ENCODE data around the gene GREM2.

Gene GREM2

GRCh38 chr1:240609527-240610060 lies 2.4 kb downstream of the GREM2 start:
- DNase-seq, result no peak

GRCh38 chr1:240608707-240609106 lies 3.2 kb downstream of the GREM2 start:
- DNase-seq, result no peak

GRCh38 chr1:240607006-240607405 lies 4.9 kb downstream of the GREM2 start:
- no peak for DNase-seq

- DNase-seq, result no peak
Observed at GRCh38 chr1:240602189-240602588, 9.8 kb downstream of the GREM2 start.

GRCh38 chr1:240599830-240600229 lies 12.1 kb downstream of the GREM2 start:
- DNase-seq, result no peak

- no peak for DNase-seq
Observed at GRCh38 chr1:240599299-240599698, 12.7 kb downstream of the GREM2 start.

GRCh38 chr1:240598216-240599001 lies 13.5 kb downstream of the GREM2 start:
- no peak for DNase-seq

- no peak for DNase-seq
Observed at GRCh38 chr1:240597153-240597745, 14.7 kb downstream of the GREM2 start.

- no peak for DNase-seq
Observed at GRCh38 chr1:240595476-240595875, 16.5 kb downstream of the GREM2 start.

GRCh38 chr1:240591564-240591963 lies 20.4 kb downstream of the GREM2 start:
- DNase-seq, result no peak

GRCh38 chr1:240591078-240591477 lies 20.9 kb downstream of the GREM2 start:
- DNase-seq, result no peak

- DNase-seq, result no peak
Observed at GRCh38 chr1:240589585-240590110, 22.3 kb downstream of the GREM2 start.

GRCh38 chr1:240586006-240586405 lies 25.9 kb downstream of the GREM2 start:
- no peak for DNase-seq

- DNase-seq, result no peak
Observed at GRCh38 chr1:240582953-240583352, 29.0 kb downstream of the GREM2 start.

GRCh38 chr1:240579511-240579910 lies 32.4 kb downstream of the GREM2 start:
- DNase-seq, result no peak

- no peak for DNase-seq
Observed at GRCh38 chr1:240577095-240577494, 34.9 kb downstream of the GREM2 start.

GRCh38 chr1:240575981-240576662 lies 35.8 kb downstream of the GREM2 start:
- DNase-seq, result no peak

GRCh38 chr1:240572328-240572727 lies 39.6 kb downstream of the GREM2 start:
- no peak for DNase-seq

GRCh38 chr1:240571782-240572181 lies 40.2 kb downstream of the GREM2 start:
- DNase-seq, result no peak

GRCh38 chr1:240567066-240567465 lies 44.9 kb downstream of the GREM2 start:
- no peak for DNase-seq

GRCh38 chr1:240562779-240563178 lies 49.2 kb downstream of the GREM2 start:
- DNase-seq, result no peak

- DNase-seq, result no peak
Observed at GRCh38 chr1:240562111-240562590, 49.8 kb downstream of the GREM2 start.

- no peak for DNase-seq
Observed at GRCh38 chr1:240559781-240560180, 52.2 kb downstream of the GREM2 start.

Measured in activated T-cell treated with anti-CD3 and anti-CD28 coated beads, Interleukin-2, amount 50 U/mL, for 1 hour (primary cell).